HFFc6 (cell line): ENCODE data around the gene ABHD5. TPM values are rescaled to one million over a fixed set of nuclear protein-coding genes. Genes with fewer than 3 reads are reported as not detected.

Source experiments
- DNase-seq: peaks from one replicate; pipeline ENCODE4 v3.0.0-alpha.2; 2018
- H3K27ac Mint-ChIP-seq: 2 replicates; pipeline ENCODE4 v1.8.0; 2020; ENCODE audit warnings: mild to moderate bottlenecking, mixed read lengths
- H3K27me3 Mint-ChIP-seq: 2 replicates; pipeline ENCODE4 v1.8.0; 2021; ENCODE audit warnings: mild to moderate bottlenecking, moderate library complexity, mixed read lengths; ENCODE audit not compliant: insufficient read depth
- H3K36me3 Mint-ChIP-seq: 2 replicates; pipeline ENCODE4 v1.8.0; 2021; ENCODE audit warnings: low read depth, mixed read lengths
- H3K4me1 Mint-ChIP-seq: 2 replicates; pipeline ENCODE4 v1.8.0; 2020; ENCODE audit warnings: low read depth, mixed read lengths
- H3K4me3 Mint-ChIP-seq: 2 replicates; pipeline ENCODE4 v1.8.0; 2020; ENCODE audit warnings: mild to moderate bottlenecking, moderate library complexity, mixed read lengths
- H3K9me3 Mint-ChIP-seq: 2 replicates; pipeline ENCODE4 v1.8.0; 2020; ENCODE audit warnings: mild to moderate bottlenecking, mixed read lengths
- CTCF ChIP-seq: fragments of 200-600 bp; sonication (generic); IDR thresholded peaks from 2 replicates; pipeline ENCODE4 v1.5.0; 2021; ENCODE audit warnings: antibody characterized with exemption, mild to moderate bottlenecking
- total RNA-seq, 6 experiments: library from RNA; stranded (reverse); fragmentation: NEBNext Ultra II Directional; extraction: Animal tissue kit (Norgen Biotek cat#: 25700); gene quantifications; 2 replicates in 1 of 6; 3 replicates in 5 of 6; pipeline ENCODE4 v1.2.3, GENCODE V29; 2021

ABHD5 gene
- total RNA-seq, 6 experiments from 2014 or later = 16.0 to 25.8 (median 18.1) TPM

- Mint-ChIP-seq H3K4me3 (no peak overlapping the region), H3K36me3 (peaks cover 16% of the 10 kb centered on the region), H3K4me1 (peaks cover 88% of the 10 kb centered on the region), H3K9me3 (no peaks in the 10 kb centered on the region), H3K27me3 (peaks cover 1% of the 10 kb centered on the region; the same call in 1 of the 2 replicates), H3K27ac (peak overlapping the region; percentile 30; the same call in 1 of the 2 replicates)
- DNase-seq = no peak
- no peak for TF ChIP-seq CTCF
Observed at GRCh38 chr3:43755516-43756200, 64.9 kb downstream of the ABHD5 start.

GRCh38 chr3:43757666-43758321 is 67.1 kb downstream of the ABHD5 start:
- Mint-ChIP-seq H3K36me3 (peaks cover 4% of the 10 kb centered on the region; the same call in 1 of the 2 replicates), H3K9me3 (no peaks in the 10 kb centered on the region), H3K27ac (peak overlapping the region; percentile 91; the same call in 1 of the 2 replicates), H3K27me3 (peaks cover 1% of the 10 kb centered on the region; the same call in 1 of the 2 replicates), H3K4me3 (no peak overlapping the region), H3K4me1 (peaks cover 88% of the 10 kb centered on the region)
- no peak for TF ChIP-seq CTCF
- DNase-seq = no peak

- TF ChIP-seq CTCF = no peak; the same call in 1 of the 2 replicates
- DNase-seq = no peak
- H3K27me3 Mint-ChIP-seq = peaks cover 1% of the 10 kb centered on the region; the same call in 1 of the 2 replicates
- H3K27ac Mint-ChIP-seq = peak overlapping the region; percentile 91
- H3K9me3 Mint-ChIP-seq = no peaks in the 10 kb centered on the region
- H3K36me3 Mint-ChIP-seq = peaks cover 4% of the 10 kb centered on the region; the same call in 1 of the 2 replicates
- peaks cover 79% of the 10 kb centered on the region for H3K4me1 Mint-ChIP-seq
- H3K4me3 Mint-ChIP-seq = peak overlapping the region; percentile 61
Observed at GRCh38 chr3:43758592-43759225, 68.0 kb downstream of the ABHD5 start.

- peak; percentile 62; the same call in 1 of the 2 replicates for TF ChIP-seq CTCF
- Mint-ChIP-seq H3K27ac (peak overlapping the region; percentile 91), H3K4me3 (peak overlapping the region; percentile 61), H3K4me1 (peaks cover 77% of the 10 kb centered on the region), H3K9me3 (no peaks in the 10 kb centered on the region), H3K27me3 (peaks cover 1% of the 10 kb centered on the region; the same call in 1 of the 2 replicates), H3K36me3 (peaks cover 4% of the 10 kb centered on the region; the same call in 1 of the 2 replicates)
- peak; percentile 90 for DNase-seq
Observed at GRCh38 chr3:43759297-43759782, 68.6 kb downstream of the ABHD5 start.

- H3K36me3 Mint-ChIP-seq = peaks cover 4% of the 10 kb centered on the region; the same call in 1 of the 2 replicates
Observed at GRCh38 chr3:43759938-43760337, 69.2 kb downstream of the ABHD5 start.

More at GRCh38 chr3:43759938-43760337, 69.2 kb downstream of the ABHD5 start:
- DNase-seq = no peak
- Mint-ChIP-seq H3K4me1 (peaks cover 77% of the 10 kb centered on the region), H3K27me3 (peaks cover 1% of the 10 kb centered on the region), H3K9me3 (no peaks in the 10 kb centered on the region), H3K27ac (peak overlapping the region; percentile 91), H3K4me3 (peak overlapping the region; percentile 61; the same call in 1 of the 2 replicates)
- TF ChIP-seq CTCF = no peak
